Glomerular endothelial cell (primary cell): Measurements from ENCODE around the gene IPO9. TPM values are rescaled to one million over a fixed set of nuclear protein-coding genes. Genes with fewer than 3 reads are reported as not detected.
"Not testable (repeated sequence)": the region's sequence is repeated elsewhere in the genome, so short reads cannot be mapped to it uniquely, and the experiment has no call there.

Source experiments
- DNase-seq: peaks from one replicate; pipeline ENCODE4 v3.0.0-alpha.2; 2011; ENCODE audit warnings: low read depth, low spot score; ENCODE audit errors: extremely low read depth
- total RNA-seq: library from RNA; depleted of rRNA; stranded (reverse); fragments of >200 nt; gene quantifications from 2 replicates; pipeline ENCODE4 v1.2.3, GENCODE V29; 2015

Gene IPO9
- total RNA-seq, 1 donor from 2014 or later = 37.3 TPM

GRCh38 chr1:201808633-201808990 lies 20.3 kb upstream of the IPO9 start:
- no peak for DNase-seq

DNA sequence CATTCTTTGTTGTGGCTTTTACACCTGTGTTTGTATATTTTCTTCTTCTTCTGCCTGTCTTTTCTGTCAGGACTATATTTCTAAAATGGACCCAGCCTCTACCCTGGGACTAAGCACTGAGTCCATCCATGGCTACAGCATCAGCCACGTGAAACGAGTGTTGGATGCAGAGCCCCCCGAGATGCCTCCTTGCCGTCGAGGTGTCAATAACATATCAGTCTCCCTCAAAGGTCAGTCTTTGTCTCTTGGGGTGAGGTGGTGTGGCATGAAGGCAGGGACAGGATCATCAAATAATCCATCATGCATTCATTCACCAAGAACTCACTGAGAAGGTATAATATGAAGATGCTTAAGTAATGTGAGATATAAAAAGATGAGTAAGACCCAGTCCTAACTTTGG lies 19.1 kb upstream of the IPO9 start:
- DNase-seq = no peak

DNA sequence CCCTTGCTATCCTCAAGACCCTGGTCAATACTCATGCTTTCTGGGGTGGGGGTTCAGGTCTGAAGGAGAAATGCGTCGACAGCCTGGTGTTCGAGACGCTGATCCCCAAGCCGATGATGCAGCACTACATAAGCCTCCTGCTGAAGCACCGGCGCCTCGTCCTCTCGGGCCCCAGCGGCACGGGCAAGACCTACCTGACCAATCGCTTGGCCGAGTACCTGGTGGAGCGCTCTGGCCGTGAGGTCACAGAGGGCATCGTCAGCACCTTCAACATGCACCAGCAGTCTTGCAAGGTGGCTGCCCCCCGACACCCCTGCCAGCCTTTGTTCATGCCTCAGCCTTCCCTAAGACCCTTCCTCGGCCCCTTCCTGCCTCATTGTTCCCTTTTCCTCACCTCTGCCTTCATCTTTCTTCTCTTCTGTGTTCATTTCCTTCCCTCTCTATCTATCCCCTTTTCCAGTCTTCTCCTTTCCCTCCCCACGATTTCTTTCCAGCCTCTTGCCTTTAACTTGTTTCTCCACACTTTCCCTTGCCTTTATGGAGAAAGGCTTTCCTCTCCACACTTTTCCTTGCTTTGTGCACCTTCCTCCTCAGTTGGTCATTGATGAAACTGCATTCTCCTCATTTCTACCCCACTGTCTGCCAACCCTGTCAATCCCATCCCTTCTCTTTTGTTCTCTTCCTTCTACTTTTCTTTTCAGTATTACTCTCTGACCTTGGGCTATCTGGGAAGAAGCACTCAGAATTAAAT lies 18.3 kb upstream of the IPO9 start:
- no peak for DNase-seq

DNA sequence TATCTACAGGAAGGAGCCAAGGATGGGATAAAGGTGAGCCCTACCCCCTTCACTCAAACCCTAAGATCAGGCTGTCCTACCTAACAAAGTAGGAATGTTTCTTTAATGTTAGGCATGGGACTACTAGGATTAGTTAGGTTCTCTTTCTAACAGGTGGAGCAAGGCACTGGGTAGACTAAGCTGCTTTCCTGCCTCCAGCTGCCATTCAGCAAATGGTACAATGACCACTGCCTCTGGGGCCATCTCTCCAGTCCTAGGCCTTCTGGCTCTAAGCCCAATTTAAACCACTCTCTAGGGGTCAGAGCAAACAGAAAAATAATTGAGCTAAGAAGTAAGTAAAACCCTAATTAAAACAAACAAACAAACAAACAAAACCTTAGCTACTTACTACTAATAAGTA lies 15.7 kb upstream of the IPO9 start:
- DNase-seq = no peak

- DNase-seq = no peak
Observed at GRCh38 chr1:201816309-201816854, 12.6 kb upstream of the IPO9 start.

GRCh38 chr1:201818971-201819750 lies 9.8 kb upstream of the IPO9 start:
- DNase-seq = no peak

DNA sequence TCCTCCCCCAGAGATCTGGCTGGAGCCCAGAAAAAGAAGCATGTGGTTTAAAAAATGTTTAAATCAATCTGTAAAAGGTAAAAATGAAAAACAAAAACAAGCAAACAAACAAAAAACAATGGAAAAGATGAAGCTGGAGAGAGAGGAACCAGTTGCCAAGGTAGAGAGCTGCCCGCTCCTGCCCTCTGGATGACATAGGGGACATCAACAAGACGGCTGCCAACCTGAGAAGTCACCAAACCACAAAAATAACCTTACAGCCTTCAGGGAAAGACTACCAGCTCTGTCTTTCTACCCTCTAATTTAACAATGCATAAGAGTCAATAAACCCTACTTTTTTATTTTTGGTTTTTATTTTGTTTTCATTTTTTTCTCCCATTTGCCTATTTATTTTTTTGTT lies 8.5 kb upstream of the IPO9 start:
- DNase-seq = no peak

DNA sequence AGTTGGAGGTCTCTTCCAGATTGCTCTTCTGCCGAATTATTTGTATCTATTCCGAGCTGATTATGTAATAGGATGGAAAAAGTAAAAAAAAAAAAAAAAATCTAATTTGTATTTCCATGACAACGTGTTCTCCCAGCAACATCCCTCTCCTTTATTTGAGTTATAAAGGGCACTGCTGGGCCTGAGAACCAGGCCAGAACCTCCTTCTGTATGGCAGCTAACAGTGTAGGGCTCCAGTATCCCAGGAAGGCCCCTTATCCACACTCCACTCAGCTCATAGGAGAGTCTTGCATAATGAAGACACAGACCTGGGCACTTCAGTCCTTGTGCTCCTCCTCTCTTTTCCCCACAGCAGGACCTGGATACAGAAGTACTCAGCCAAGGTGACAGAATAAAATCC lies 3.7 kb upstream of the IPO9 start:
- DNase-seq = no peak

DNA sequence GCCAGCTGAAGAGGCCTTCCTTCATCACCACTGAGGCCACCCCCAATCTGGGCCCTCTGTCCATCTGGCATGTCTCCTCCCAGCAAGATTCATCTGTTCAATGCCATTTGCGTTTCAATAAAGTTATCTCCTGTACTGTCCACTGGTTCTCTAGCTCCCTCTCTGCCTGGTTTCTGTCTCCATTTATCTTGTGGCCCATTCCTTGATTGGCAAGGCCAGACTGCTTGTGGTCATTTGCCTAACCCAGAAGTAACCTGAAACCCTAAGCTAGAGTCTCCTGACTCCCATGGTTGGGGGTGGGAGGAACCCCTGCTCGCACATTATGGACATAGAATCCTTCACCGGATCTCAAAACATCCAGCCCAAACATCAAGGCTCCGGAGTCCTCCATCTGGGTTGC lies 2.1 kb upstream of the IPO9 start:
- DNase-seq = no peak

- no peak for DNase-seq
Observed at GRCh38 chr1:201827321-201828216, 1.4 kb upstream of the IPO9 start.

DNA sequence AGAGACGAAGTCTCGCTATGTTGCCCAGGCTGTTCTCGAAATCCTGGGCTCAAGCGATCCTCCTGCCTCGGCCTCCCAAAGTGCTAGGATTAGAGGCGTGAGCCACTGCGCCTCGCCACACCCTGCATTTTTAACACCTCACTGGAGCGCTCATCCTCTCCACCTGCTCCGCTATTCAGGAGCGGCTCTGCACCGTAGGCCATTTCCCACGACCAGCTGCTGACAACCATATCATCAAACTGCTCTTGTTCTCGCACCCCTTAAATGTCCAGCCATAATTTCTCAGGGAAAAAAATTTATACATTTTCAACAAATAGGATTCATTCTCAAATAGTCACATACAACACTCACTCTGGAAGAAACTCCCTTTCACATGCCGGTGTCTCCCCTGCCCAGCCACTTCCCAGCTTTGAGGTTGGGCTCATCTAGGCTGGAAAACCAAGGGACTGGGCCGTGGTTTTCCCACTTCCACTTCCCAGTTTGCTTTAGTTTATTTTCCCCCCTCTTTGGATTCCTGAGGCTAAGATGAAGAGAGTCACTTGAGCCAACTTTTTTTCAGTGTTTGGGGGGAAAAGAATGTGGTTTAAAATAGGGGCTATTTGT lies 639 bp upstream of the IPO9 start:
- no peak for DNase-seq

GRCh38 chr1:201831371-201831770 lies 2.4 kb downstream of the IPO9 start:
- DNase-seq = no peak

DNA sequence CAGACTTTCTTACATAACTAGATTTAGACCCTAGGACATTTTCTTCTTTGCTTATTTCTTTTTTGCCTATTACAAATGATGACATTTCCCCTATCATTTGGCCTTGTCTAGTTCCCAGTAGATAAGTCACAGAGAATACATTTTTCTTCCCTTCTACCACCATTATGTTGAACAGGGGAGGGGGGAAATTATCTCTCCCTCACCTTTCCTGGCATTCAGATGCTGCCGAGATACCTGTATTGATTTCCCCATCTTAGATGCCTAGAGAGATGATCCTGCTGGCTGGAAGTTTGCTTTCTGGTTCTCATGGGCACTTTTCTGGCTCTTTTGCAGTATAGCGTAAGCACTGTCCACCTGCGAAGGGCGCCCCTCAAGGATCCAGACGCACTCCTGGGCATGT lies 5.7 kb downstream of the IPO9 start:
- no peak for DNase-seq

- DNase-seq = no peak
Observed at GRCh38 chr1:201838381-201838780, 9.4 kb downstream of the IPO9 start.

DNA sequence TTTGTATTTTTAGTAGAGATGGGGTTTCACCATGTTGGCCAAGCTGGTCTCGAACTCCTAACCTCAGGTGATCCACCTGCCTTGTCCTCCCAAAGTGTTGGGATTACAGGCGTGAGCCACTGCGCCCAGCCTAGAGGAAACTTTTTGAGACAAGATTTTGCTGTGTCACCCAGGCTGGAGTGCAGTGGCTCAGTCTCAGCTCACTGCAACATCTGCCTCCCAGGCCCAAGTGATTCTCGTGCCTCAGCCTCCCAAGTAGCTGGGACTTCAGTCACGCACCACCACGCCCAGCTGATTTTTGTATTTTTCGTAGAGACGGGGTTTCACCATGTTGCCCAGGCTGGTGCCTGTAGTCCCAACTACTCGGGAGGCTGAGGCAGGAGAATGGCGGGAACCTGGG lies 10.1 kb downstream of the IPO9 start:
- not testable (repeated sequence) for DNase-seq

- DNase-seq = no peak
Observed at GRCh38 chr1:201840055-201840454, 11.1 kb downstream of the IPO9 start.

GRCh38 chr1:201840490-201840889 lies 11.5 kb downstream of the IPO9 start:
- no peak for DNase-seq

- no peak for DNase-seq
Observed at GRCh38 chr1:201841265-201841912, 12.4 kb downstream of the IPO9 start.

DNA sequence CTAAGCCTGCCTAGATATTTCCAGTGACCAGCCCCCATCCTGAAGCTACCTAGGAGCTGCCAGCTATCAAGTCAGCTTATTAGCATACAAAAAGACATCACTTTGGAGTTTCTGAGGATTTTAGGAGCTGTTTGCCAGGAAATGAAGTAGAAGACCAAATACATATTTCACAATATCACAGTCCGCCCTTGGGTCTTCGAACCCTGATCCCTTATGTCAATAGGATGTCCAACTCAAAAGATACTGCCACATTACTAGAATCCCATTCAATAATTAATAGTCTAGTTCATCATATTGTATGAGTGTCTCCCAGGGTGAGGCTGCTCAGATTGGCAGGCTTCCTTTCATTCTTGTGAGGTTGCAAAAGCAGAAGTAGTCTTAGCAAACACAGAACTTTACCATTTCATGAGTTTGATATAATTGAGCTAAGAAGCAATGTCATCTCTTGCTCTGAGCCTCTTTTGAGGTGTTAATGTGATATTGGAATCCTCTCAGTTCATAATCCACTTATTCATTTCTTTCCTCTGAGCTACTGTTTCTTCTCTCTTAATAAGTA lies 13.6 kb downstream of the IPO9 start:
- DNase-seq = no peak
